Lung (tissue), 12 donors: ENCODE data around the gene TXK. TPM values are rescaled to one million over a fixed set of nuclear protein-coding genes. Genes with fewer than 3 reads are reported as not detected.

Source experiments
- ATAC-seq: fragments of 200-7000 bp; cut with Tn5 transposase; one replicate; pipeline ENCODE4 v1.9.1; 2020; ENCODE audit warnings: moderate number of reproducible peaks; ENCODE audit not compliant: insufficient read depth, low FRiP score
- DNase-seq, 3 donors: peaks; one replicate each; pipeline ENCODE4 v3.0.0-alpha.2; 2013 to 2017
- H3K27ac ChIP-seq, 2 donors: one replicate each; pipeline ENCODE4 v1.5.1; 2013; ENCODE audit warnings: mild to moderate bottlenecking in 2 of 2, moderate library complexity in 2 of 2, control low read depth in 1 of 2, inconsistent platforms in 1 of 2, low read depth in 1 of 2, low read length in 1 of 2
- H3K27me3 ChIP-seq, 3 donors: one replicate each; pipeline ENCODE4 v1.5.1; 2013; ENCODE audit warnings: low read length in 2 of 3; ENCODE audit not compliant: control insufficient read depth in 3 of 3, insufficient read depth in 3 of 3
- H3K36me3 ChIP-seq, 4 donors: one replicate each; pipeline ENCODE4 v1.5.1; 2013; ENCODE audit warnings: low read length in 4 of 4, mild to moderate bottlenecking in 1 of 4, moderate library complexity in 1 of 4; ENCODE audit not compliant: control insufficient read depth in 4 of 4, insufficient read depth in 4 of 4
- H3K4me1 ChIP-seq, 5 donors: one replicate each; pipeline ENCODE4 v1.5.1; 2013; ENCODE audit warnings: low read length in 5 of 5, mild to moderate bottlenecking in 2 of 5, moderate library complexity in 1 of 5; ENCODE audit not compliant: control insufficient read depth in 5 of 5, insufficient read depth in 5 of 5
- H3K4me3 ChIP-seq: one replicate; pipeline ENCODE4 v1.5.1; 2013; ENCODE audit warnings: mild to moderate bottlenecking, control low read depth, moderate library complexity
- H3K9ac ChIP-seq, 2 donors: one replicate each; pipeline ENCODE4 v1.5.1; 2013; ENCODE audit warnings: low read length in 2 of 2, control low read depth in 1 of 2; ENCODE audit not compliant: insufficient read depth in 1 of 2
- H3K9me3 ChIP-seq, 4 donors: one replicate each; pipeline ENCODE4 v1.5.1; 2013; ENCODE audit warnings: low read length in 3 of 4, mild to moderate bottlenecking in 1 of 4, moderate library complexity in 1 of 4; ENCODE audit not compliant: control insufficient read depth in 4 of 4, insufficient read depth in 3 of 4
- WGBS, 2 donors: extraction: QIAGEN DNeasy Blood & Tissue Kit; methylation state at CpG; one replicate each; pipeline ENCODE4 v1.1.7; 2013; 5-methylcytosine and 5-hydroxymethylcytosine counted together
- polyA plus RNA-seq, 2 donors: library from polyadenylated mRNA; stranded (reverse); fragments of 200-250 nt; gene quantifications; one replicate each; pipeline ENCODE4 v1.2.1, GENCODE V29; 2013
- total RNA-seq, 2 donors: library from RNA; depleted of rRNA in 1 of 2; stranded (reverse); fragments of >200 nt in 1 of 2; gene quantifications; one replicate each; pipeline ENCODE4 v1.2.1, GENCODE V29; 2014 to 2021
- TF ChIP-seq, protein P1 (sequence below): IDR thresholded peaks from 2 replicates; pipeline ENCODE4 v1.5.1; 2012; ENCODE audit warnings: mild to moderate bottlenecking; ENCODE audit errors: control extremely low read depth, extremely low read depth
- donor health status: control.
- donor health status: control.
- donor health status: Bipolar disorder and iron deficiency.
- donor health status: healthy.
- donor health status: DM: yes; HTN: yes; CAD: no.

Gene TXK
- total and polyA plus RNA-seq, 4 donors = 0.91 to 9.1 (median 2.0) TPM

DNA sequence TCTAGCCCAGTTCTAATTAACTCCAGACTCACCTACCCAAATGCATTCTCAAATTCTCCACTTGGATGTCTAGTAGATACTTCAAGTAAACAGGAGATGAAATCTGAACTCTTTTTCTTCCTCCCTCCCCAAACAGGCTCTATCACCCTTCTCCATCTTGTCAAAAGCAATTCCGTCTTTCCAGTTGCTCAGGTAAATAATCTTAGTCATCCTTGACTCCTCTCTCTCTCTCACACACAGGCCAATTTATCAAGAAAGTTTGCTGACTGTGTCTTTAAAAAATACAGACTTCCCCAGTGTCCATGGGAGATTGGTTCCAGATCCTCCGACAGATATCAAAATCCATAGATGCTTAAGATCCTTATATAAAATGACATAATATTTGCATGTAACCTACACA, 12.9 kb downstream of the TXK start:
- TF ChIP-seq, protein P1, sequence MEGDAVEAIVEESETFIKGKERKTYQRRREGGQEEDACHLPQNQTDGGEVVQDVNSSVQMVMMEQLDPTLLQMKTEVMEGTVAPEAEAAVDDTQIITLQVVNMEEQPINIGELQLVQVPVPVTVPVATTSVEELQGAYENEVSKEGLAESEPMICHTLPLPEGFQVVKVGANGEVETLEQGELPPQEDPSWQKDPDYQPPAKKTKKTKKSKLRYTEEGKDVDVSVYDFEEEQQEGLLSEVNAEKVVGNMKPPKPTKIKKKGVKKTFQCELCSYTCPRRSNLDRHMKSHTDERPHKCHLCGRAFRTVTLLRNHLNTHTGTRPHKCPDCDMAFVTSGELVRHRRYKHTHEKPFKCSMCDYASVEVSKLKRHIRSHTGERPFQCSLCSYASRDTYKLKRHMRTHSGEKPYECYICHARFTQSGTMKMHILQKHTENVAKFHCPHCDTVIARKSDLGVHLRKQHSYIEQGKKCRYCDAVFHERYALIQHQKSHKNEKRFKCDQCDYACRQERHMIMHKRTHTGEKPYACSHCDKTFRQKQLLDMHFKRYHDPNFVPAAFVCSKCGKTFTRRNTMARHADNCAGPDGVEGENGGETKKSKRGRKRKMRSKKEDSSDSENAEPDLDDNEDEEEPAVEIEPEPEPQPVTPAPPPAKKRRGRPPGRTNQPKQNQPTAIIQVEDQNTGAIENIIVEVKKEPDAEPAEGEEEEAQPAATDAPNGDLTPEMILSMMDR = no peak
- WGBS, 2 donors = 92 to 95% methylated on average over 2 of the region's 2 CpGs

GRCh38 chr4:48120132-48120531, 13.9 kb downstream of the TXK start:
- Histone ChIP-seq H3K9ac (no peak overlapping the region), H3K4me3 (no peak overlapping the region), H3K27ac (no peak overlapping the region), H3K27me3 (no peaks in the 10 kb centered on the region), H3K36me3 (no peaks in the 10 kb centered on the region), H3K9me3 (no peaks in the 10 kb centered on the region), H3K4me1 (no peaks in the 10 kb centered on the region)
- TF ChIP-seq, protein P1 = no peak
- DNase-seq (no peak), ATAC-seq (no peak)
- WGBS, 2 donors = 88 to 93% methylated on average over 13 of the region's 13 CpGs

More for the DNA sequence above, 12.9 kb downstream of the TXK start:
- Histone ChIP-seq H3K27ac (no peak overlapping the region), H3K36me3 (no peaks in the 10 kb centered on the region), H3K9me3 (no peaks in the 10 kb centered on the region), H3K27me3 (no peaks in the 10 kb centered on the region), H3K9ac (no peak overlapping the region), H3K4me3 (no peak overlapping the region), H3K4me1 (no peaks in the 10 kb centered on the region)
- ATAC-seq (no peak), DNase-seq (no peak)

DNA sequence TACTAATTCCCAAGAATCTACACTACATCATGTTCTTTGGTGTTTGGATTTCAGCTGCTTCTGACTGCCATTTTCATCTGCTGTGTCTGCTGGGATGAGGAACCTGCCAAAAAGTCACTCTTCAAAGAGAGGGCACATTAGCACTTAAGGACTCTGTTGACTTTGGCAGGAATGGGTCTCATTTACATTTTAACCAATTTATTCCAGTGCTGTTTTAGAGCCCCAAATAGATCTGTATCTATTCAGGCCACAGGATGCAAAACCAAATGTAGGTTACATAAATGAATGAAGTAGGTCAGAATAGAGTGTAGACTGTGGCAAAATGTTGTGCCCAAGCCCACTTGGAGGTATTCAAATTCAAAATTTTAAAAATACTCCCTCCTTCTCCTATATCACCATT, 14.4 kb downstream of the TXK start:
- DNase-seq (no peak), ATAC-seq (no peak)
- no peaks in the 10 kb centered on the region for H3K4me1 ChIP-seq
- TF ChIP-seq, protein P1 = no peak
- no peak overlapping the region for H3K27ac ChIP-seq
- H3K9me3 ChIP-seq = no peaks in the 10 kb centered on the region
- H3K4me3 ChIP-seq = no peak overlapping the region
- H3K9ac ChIP-seq = no peak overlapping the region
- H3K36me3 ChIP-seq = no peaks in the 10 kb centered on the region
- no peaks in the 10 kb centered on the region for H3K27me3 ChIP-seq

DNA sequence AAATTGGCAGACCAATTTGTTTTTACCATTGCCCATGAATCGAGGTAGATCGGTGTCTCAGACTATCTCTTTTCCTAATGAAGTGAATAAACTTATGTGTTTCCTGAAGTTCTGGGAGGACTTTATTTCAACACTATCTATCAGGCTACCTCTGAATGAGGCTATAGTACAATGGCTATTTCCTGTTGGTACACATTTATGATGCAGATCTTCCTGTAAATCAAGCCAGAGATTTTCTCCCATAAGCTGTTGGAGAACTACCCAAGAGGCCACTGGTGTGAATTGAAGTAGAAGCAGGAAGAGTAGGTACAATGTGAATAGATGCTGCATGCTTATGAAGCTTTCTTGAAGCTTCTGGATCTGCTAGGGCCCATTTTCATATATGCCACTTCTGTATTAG, 16.0 kb downstream of the TXK start:
- H3K36me3 ChIP-seq = no peaks in the 10 kb centered on the region
- H3K9me3 ChIP-seq = no peaks in the 10 kb centered on the region
- H3K9ac ChIP-seq = no peak overlapping the region
- no peaks in the 10 kb centered on the region for H3K27me3 ChIP-seq
- H3K4me1 ChIP-seq = peaks cover 0 to 5% (median 0%) of the 10 kb centered on the region in 5 donors
- DNase-seq = no peak
- no peak overlapping the region for H3K4me3 ChIP-seq
- TF ChIP-seq, protein P1 = no peak
- WGBS, 2 donors = 73 to 79% methylated on average over 2 of the region's 2 CpGs
- no peak overlapping the region for H3K27ac ChIP-seq
- ATAC-seq = no peak
